GM18508 (cell line): Measurements from ENCODE around the gene MED9.

Experiments
- ATAC-seq: cut with Tn5 transposase; IDR thresholded peaks from one replicate; pipeline ENCODE4 v1.9.1; 2021; ENCODE audit warnings: moderate number of reproducible peaks; ENCODE audit not compliant: insufficient read depth, unreplicated experiment

MED9 gene

GRCh38 chr17:17500999-17501605 is 24.3 kb downstream of the MED9 start:
- ATAC-seq = no peak

GRCh38 chr17:17502741-17503565 is 26.2 kb downstream of the MED9 start:
- no peak for ATAC-seq

- no peak for ATAC-seq
Observed at GRCh38 chr17:17503566-17504130, 26.8 kb downstream of the MED9 start.

GRCh38 chr17:17504341-17505140 is 27.7 kb downstream of the MED9 start:
- no peak for ATAC-seq

- ATAC-seq = no peak
Observed at GRCh38 chr17:17505151-17505550, 28.4 kb downstream of the MED9 start.

GRCh38 chr17:17505610-17506171 is 28.9 kb downstream of the MED9 start:
- no peak for ATAC-seq

GRCh38 chr17:17506181-17506741 is 29.5 kb downstream of the MED9 start:
- no peak for ATAC-seq

- no peak for ATAC-seq
Observed at GRCh38 chr17:17506893-17507464, 30.2 kb downstream of the MED9 start.

GRCh38 chr17:17507465-17508011 is 30.7 kb downstream of the MED9 start:
- ATAC-seq = no peak

- ATAC-seq = no peak
Observed at GRCh38 chr17:17508019-17508535, 31.3 kb downstream of the MED9 start.

GRCh38 chr17:17508646-17509591 is 32.1 kb downstream of the MED9 start:
- no peak for ATAC-seq

- no peak for ATAC-seq
Observed at GRCh38 chr17:17509601-17510425, 33.0 kb downstream of the MED9 start.

- ATAC-seq = no peak
Observed at GRCh38 chr17:17510456-17511292, 33.9 kb downstream of the MED9 start.

GRCh38 chr17:17511293-17511741 is 34.5 kb downstream of the MED9 start:
- no peak for ATAC-seq

- no peak for ATAC-seq
Observed at GRCh38 chr17:17511881-17512858, 35.4 kb downstream of the MED9 start.
